ENCODE data around the gene RPS14.

GRCh38 chr5:150431574-150431973 lies 18.0 kb downstream of the RPS14 start:
- TF ChIP-seq, protein P1, sequence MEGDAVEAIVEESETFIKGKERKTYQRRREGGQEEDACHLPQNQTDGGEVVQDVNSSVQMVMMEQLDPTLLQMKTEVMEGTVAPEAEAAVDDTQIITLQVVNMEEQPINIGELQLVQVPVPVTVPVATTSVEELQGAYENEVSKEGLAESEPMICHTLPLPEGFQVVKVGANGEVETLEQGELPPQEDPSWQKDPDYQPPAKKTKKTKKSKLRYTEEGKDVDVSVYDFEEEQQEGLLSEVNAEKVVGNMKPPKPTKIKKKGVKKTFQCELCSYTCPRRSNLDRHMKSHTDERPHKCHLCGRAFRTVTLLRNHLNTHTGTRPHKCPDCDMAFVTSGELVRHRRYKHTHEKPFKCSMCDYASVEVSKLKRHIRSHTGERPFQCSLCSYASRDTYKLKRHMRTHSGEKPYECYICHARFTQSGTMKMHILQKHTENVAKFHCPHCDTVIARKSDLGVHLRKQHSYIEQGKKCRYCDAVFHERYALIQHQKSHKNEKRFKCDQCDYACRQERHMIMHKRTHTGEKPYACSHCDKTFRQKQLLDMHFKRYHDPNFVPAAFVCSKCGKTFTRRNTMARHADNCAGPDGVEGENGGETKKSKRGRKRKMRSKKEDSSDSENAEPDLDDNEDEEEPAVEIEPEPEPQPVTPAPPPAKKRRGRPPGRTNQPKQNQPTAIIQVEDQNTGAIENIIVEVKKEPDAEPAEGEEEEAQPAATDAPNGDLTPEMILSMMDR (IDR thresholded peaks at IDR 0.05; ENCODE audit: control extremely low read depth in 1 of 3, insufficient read depth in 1 of 3, low read depth in 1 of 3, low read length in 3 of 3), result no peak
- no peak for TF ChIP-seq SP1 (IDR thresholded peaks at IDR 0.05; ENCODE audit: low read depth, low read length)
- TF ChIP-seq, protein P2, sequence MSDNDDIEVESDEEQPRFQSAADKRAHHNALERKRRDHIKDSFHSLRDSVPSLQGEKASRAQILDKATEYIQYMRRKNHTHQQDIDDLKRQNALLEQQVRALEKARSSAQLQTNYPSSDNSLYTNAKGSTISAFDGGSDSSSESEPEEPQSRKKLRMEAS (IDR thresholded peaks at IDR 0.05), result no peak
- no peak for TF ChIP-seq NANOG (IDR thresholded peaks at IDR 0.05; ENCODE audit: insufficient read depth, low read depth, low read length, poor library complexity, severe bottlenecking)
- no peak for TF ChIP-seq BCL11A (IDR thresholded peaks at IDR 0.05; ENCODE audit: low read depth in 2 of 2, low read length in 2 of 2)
- TF ChIP-seq POLR2A (IDR thresholded peaks at IDR 0.05; ENCODE audit: control extremely low read depth in 1 of 2, low read depth in 2 of 2, low read length in 2 of 2), result no peak
- no peak for TF ChIP-seq CEBPB (IDR thresholded peaks at IDR 0.05; ENCODE audit: low read depth, low read length)
- no peak for TF ChIP-seq POU5F1 (IDR thresholded peaks at IDR 0.05; ENCODE audit: low read depth, low read length)
- no peak for TF ChIP-seq SUZ12 (IDR thresholded peaks at IDR 0.05; ENCODE audit: low read length)
- TF ChIP-seq EP300 (IDR thresholded peaks at IDR 0.05; ENCODE audit: borderline replicate concordance in 1 of 2, low read depth in 2 of 2, low read length in 2 of 2), result no peak
